ENCODE results near the gene SND1.

The SND1 gene

DNA sequence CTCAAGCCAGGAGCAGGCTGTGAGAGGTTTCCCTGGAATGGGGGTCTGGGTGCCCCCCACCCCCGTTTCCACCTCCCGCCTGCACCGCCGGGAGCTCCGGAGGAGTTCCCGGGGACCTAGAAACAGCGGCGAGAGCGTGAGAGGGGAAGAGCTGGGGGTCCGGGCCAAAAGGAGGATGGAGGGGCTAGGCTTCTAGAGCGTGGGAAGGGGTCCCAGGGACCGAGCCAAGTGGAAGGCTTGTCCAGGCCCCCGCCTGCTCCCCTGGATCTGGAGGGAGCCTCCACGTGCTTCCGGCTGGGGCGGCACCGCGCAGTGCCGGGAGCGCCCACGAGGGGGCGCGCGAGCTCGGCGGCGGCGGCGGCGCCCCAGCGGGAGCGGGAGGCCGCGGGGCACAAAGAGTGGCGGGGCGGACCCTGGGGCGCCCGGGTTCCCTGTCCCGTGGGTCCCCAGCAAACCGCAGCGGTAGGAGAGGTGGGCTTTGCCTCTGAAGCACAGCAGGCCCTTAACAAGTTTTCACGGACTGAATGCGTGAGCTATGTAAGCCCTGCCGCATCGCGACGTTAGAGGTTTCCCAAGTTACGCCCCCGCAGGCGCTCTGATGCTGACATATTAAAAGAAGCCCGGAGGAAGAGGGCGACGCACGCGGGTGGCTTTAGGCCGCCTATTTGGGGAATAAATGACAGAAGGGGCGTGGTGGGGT, 483.7 kb downstream of the SND1 start:
- Histone ChIP-seq H3K4me3 (ENCODE audit: low read length) (peak overlapping the region; percentile 22), H3K4me1 (ENCODE audit: control insufficient read depth, insufficient read depth, low read length) (peaks cover 11% of the 10 kb centered on the region), H3K27me3 (ENCODE audit: control insufficient read depth, insufficient read depth, low read length) (peaks cover 52% of the 10 kb centered on the region), H3K9ac (ENCODE audit: low read length) (peak overlapping the region; percentile 53), H3K9me3 (ENCODE audit: control insufficient read depth, low read length) (no peaks in the 10 kb centered on the region), H3K36me3 (ENCODE audit: control insufficient read depth, insufficient read depth, low read length) (no peaks in the 10 kb centered on the region)

DNA sequence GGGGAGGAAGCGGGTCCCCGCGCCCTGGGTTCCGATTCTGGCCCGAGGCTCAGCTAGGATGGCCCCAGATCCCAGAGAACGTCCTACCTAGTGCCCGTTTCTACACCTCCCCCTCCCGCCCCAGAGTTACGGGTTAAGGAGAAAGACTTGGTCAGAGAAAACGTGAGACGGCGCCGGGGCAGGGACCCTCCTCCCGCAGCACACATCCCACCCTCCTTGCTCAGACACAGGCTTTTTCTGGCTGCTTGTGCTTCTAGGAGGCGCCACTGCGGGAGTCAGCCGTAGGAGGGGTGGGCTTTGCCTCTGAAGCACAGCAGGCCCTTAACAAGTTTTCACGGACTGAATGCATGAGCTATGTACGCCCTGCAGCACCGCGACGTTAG, 484.2 kb downstream of the SND1 start:
- Histone ChIP-seq H3K9me3 (ENCODE audit: control insufficient read depth, low read length) (no peaks in the 10 kb centered on the region), H3K4me3 (ENCODE audit: low read length) (peak overlapping the region; percentile 22), H3K9ac (ENCODE audit: low read length) (no peak overlapping the region), H3K36me3 (ENCODE audit: control insufficient read depth, insufficient read depth, low read length) (no peaks in the 10 kb centered on the region), H3K4me1 (ENCODE audit: control insufficient read depth, insufficient read depth, low read length) (peaks cover 11% of the 10 kb centered on the region), H3K27me3 (ENCODE audit: control insufficient read depth, insufficient read depth, low read length) (peaks cover 50% of the 10 kb centered on the region)

DNA sequence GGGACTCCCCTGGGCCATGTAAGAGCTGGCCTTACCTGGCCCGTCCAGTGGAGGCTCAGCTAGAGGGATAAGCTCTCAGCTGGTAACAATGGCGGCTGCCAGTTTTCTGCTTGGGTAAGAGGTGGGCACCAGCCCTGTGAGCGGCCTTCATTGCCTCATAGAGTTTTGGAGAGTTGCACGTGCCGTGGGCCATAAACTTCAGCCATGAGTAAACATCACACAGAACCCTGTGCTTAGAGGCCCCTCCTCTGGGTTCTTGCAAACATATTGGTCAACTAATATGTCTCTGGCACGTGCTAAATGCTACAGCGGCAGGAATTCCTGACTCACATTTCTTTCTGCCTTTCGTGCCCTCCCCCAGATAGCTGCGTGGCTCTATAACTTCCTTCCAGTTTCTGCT, 485.2 kb downstream of the SND1 start:
- peaks cover 45% of the 10 kb centered on the region for H3K27me3 ChIP-seq (ENCODE audit: control insufficient read depth, insufficient read depth, low read length)
- peaks cover 11% of the 10 kb centered on the region for H3K4me1 ChIP-seq (ENCODE audit: control insufficient read depth, insufficient read depth, low read length)
- H3K9ac ChIP-seq (ENCODE audit: low read length) = no peak overlapping the region
- H3K9me3 ChIP-seq (ENCODE audit: control insufficient read depth, low read length) = no peaks in the 10 kb centered on the region
- H3K4me3 ChIP-seq (ENCODE audit: low read length) = no peak overlapping the region
- H3K36me3 ChIP-seq (ENCODE audit: control insufficient read depth, insufficient read depth, low read length) = no peaks in the 10 kb centered on the region

DNA sequence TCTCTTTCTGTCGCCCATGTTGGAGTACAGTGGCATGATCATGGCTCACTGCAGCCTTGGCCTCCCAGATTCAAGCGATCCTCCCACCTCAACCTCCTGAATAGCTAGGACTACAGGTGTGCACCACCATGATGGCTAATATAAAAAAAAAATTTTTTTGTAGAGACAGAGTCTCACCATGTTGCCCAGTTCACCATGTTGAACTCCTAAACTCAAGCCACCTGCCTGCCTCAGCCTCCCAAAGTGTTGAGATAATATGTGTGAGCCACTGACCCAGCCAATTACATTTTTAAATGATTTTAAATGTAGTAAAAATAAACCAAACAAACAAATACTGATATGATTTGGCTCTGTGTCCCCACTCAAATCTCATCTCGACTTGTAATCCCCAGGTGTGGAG, 487.4 kb downstream of the SND1 start:
- no peak overlapping the region for H3K9ac ChIP-seq (ENCODE audit: low read length)
- peaks cover 11% of the 10 kb centered on the region for H3K4me1 ChIP-seq (ENCODE audit: control insufficient read depth, insufficient read depth, low read length)
- H3K9me3 ChIP-seq (ENCODE audit: control insufficient read depth, low read length) = no peaks in the 10 kb centered on the region
- H3K27me3 ChIP-seq (ENCODE audit: control insufficient read depth, insufficient read depth, low read length) = peaks cover 34% of the 10 kb centered on the region
- H3K36me3 ChIP-seq (ENCODE audit: control insufficient read depth, insufficient read depth, low read length) = no peaks in the 10 kb centered on the region
- H3K4me3 ChIP-seq (ENCODE audit: low read length) = no peak overlapping the region

DNA sequence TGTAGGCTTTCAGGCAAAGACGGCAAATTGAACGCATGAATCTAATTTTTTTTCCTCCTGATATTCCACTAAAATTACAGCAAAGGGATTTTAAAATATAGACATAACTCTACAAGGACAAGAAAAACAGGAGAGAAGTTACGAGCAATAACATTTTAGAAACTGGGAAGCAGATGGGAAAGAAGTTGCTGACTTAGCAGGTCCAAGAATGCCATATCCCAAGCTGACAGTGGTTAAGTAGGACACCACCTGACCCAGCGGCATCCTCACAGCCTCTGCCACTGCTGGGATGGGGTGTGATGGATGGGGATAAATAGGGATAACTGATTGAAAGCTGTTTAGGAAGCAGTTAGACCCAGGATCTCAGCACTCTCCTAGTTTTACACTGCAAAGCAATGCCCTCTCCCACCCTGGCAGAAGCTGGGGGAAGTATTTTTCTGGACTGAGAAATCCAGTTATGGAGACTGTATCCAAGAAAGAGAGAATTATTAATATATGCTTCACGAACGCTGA, 489.7 kb downstream of the SND1 start:
- H3K27me3 ChIP-seq (ENCODE audit: control insufficient read depth, insufficient read depth, low read length) = peaks cover 12% of the 10 kb centered on the region
- no peak overlapping the region for H3K9ac ChIP-seq (ENCODE audit: low read length)
- no peaks in the 10 kb centered on the region for H3K9me3 ChIP-seq (ENCODE audit: control insufficient read depth, low read length)
- no peaks in the 10 kb centered on the region for H3K4me1 ChIP-seq (ENCODE audit: control insufficient read depth, insufficient read depth, low read length)
- no peak overlapping the region for H3K4me3 ChIP-seq (ENCODE audit: low read length)
- H3K36me3 ChIP-seq (ENCODE audit: control insufficient read depth, insufficient read depth, low read length) = no peaks in the 10 kb centered on the region
